GM21576 (cell line): ENCODE measurements around the gene DNAH2.

Source experiments
- ATAC-seq: cut with Tn5 transposase; IDR thresholded peaks from one replicate; pipeline ENCODE4 v1.9.1; 2021; ENCODE audit warnings: mild to moderate bottlenecking, moderate library complexity; ENCODE audit not compliant: unreplicated experiment

DNAH2 gene

GRCh38 chr17:7721612-7722011 lies 4.1 kb downstream of the DNAH2 start:
- ATAC-seq = no peak

GRCh38 chr17:7727886-7728285 lies 10.3 kb downstream of the DNAH2 start:
- ATAC-seq = no peak

- ATAC-seq = no peak
These were observed 12.3 kb downstream of the DNAH2 start for GRCh38 chr17:7729816-7730215.

GRCh38 chr17:7732981-7733539 lies 15.5 kb downstream of the DNAH2 start:
- ATAC-seq = no peak

GRCh38 chr17:7737601-7738000 lies 20.1 kb downstream of the DNAH2 start:
- no peak for ATAC-seq

GRCh38 chr17:7739746-7740145 lies 22.2 kb downstream of the DNAH2 start:
- no peak for ATAC-seq

- ATAC-seq = no peak
These were observed 23.0 kb downstream of the DNAH2 start for GRCh38 chr17:7740481-7741001.

GRCh38 chr17:7742729-7743128 lies 25.2 kb downstream of the DNAH2 start:
- ATAC-seq = no peak

GRCh38 chr17:7744416-7744815 lies 26.9 kb downstream of the DNAH2 start:
- ATAC-seq = no peak

- ATAC-seq = no peak
These were observed 28.4 kb downstream of the DNAH2 start for GRCh38 chr17:7745748-7746470.

GRCh38 chr17:7747635-7748071 lies 30.1 kb downstream of the DNAH2 start:
- no peak for ATAC-seq

- ATAC-seq = no peak
These were observed 30.7 kb downstream of the DNAH2 start for GRCh38 chr17:7748076-7748775.

- no peak for ATAC-seq
These were observed 32.8 kb downstream of the DNAH2 start for GRCh38 chr17:7750321-7750821.

- ATAC-seq = no peak
These were observed 37.1 kb downstream of the DNAH2 start for GRCh38 chr17:7754656-7755055.

GRCh38 chr17:7755095-7755890 lies 37.7 kb downstream of the DNAH2 start:
- no peak for ATAC-seq

- no peak for ATAC-seq
These were observed 39.4 kb downstream of the DNAH2 start for GRCh38 chr17:7756968-7757367.

GRCh38 chr17:7763919-7764318 lies 46.4 kb downstream of the DNAH2 start:
- ATAC-seq = no peak

GRCh38 chr17:7767004-7767403 lies 49.5 kb downstream of the DNAH2 start:
- ATAC-seq = no peak

- ATAC-seq = no peak
These were observed 50.0 kb downstream of the DNAH2 start for GRCh38 chr17:7767405-7768021.

GRCh38 chr17:7769854-7770253 lies 52.3 kb downstream of the DNAH2 start:
- ATAC-seq = no peak
